NCI-H2227 treated with DMSO at 0.1 percent for 48 hours (cell line): ENCODE data around the gene OSBPL6.

Experiments
- DNase-seq: peaks from one replicate; lab custom pipeline; 2025; lab: John Stamatoyannopoulos, UW

Gene OSBPL6

DNA sequence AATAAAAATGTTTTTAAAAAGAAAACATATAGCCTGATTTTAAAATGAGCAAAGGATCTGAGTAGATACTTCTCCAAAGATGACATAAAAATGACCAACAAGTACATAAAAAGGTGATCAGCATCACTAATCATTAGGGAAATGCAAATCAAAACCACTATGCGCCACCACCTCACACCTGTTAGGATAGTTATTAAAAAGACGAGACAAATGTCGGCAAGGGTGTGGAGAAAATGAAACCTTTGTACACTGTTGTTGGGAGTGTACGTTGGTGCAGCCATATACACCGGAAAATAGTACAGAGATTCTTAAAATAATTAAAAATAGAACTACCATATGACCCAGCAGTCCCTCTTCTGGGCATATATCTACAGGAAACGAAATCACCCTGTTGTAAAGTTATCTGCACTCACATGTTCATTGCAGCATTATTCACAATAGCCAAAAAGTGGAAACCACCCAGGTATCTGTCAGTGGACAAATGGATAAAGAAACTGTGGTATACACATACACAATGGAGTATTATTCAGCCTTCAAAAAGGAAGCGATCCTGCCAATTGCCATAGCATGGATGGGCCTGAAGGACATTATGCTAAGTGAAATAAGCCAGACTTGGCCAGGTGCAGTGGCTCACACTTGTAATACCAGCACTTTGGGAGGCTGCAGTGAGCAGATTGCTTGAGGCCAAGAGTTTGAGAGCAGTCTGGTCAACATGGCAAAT, 165.0 kb downstream of the OSBPL6 start:
- no peak for DNase-seq

DNA sequence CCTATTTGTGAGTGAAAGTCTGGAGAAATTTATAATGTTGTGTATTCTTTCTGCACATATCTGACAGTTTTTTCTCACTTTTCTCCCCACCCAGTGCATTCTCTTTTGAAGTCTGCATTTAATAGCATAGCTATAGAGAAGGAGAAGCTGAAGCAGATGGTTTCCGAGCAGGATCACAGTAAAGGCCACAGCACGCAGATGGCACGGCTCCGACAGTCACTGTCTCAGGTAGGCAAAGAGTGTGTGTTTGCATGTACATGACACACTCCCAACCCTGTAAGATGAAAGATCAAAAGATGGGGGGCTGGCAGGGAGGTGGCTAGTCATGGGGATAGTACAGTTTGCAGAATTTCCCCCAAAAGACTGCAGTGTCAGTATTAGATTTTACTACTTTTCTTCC, 167.3 kb downstream of the OSBPL6 start:
- no peak for DNase-seq

DNA sequence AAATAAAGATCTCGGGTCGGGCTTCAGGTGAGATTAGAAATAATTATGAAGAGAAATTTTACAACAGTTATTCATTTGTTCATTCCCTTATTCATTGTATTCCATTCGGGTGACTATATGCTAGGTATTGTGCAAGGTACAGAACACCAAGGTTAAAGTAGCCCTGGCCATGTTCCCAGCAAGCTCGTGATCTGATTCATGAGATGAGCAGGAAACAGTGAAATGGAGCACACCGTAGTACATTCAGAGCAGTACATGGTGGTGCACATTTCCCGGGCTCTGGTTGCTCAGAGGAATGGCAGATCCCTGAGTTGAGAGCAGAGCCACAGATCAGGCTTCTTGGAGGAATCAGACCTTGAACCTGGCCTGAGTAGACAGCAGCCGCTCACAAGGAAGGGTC, 168.9 kb downstream of the OSBPL6 start:
- no peak for DNase-seq

DNA sequence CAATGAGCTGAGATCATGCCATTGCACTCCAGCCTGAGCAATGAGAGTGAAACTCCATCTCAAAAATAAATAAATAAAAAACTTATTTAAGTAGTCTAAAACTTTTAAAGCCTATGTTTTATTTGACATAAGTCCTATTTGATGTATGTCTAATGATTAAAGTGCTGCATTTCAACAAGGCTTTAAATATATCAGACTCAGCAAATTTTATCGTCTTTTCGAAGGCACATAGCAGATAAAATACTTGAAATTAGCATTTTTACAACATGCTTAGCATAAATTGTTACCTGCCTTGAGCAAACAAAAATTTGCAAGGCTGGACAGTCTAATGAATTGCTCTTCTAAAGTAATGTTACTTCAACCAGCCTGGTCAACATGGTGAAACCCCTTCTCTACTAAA, 170.8 kb downstream of the OSBPL6 start:
- no peak for DNase-seq

DNA sequence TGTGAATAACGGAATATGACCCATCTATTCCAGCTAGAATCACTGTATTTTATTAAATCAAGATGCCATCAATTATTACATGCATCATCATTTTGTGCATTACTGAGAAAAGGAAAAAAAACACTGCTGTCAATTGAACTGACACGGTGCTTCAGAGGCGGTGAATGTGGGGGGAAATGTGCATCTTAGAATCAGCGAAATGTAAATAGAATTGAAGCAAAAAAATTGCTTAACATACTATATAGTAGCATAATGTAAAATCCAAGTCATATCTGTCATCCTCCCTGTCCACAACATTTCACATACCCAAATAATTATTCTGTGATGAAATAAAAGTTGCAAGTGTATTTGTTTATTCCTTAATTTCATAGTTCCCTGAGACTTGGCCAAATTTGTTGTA, 172.1 kb downstream of the OSBPL6 start:
- DNase-seq = no peak

DNA sequence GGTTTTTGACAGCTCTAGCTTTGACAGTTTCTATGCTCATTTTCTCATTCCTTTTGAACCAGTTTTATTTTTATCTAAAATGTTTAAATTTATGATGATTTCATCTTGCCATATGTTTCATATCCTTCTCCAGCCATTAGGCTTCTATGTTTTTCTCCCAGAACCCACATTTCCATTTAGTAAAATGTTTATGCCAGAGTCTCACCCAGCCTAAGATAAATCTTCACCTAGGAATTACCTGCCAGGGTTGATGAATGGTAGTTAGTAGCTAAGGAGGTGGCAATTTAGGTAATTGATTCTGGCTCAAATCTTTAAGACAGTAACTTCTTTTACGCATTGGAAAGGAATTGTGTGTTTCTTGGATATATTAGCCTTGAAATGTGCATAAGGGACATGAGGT, 173.0 kb downstream of the OSBPL6 start:
- no peak for DNase-seq

DNA sequence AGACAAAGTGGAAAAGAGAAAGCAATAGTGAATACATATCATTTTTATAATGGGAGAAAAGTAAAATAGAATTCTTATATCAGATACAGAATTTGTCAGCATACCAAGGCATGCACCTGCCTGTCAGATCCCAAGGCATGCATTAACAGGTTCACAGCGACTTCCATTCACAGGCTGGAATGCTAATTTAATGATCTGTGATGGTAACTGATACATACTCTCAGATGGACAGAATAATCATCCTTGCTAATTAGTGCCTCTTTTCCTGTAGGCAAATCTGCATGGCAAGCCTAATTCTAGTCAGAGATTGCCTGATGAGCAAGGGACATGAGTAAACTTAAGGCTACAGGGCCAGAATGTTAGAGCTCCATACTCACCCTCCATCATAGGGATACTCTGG, 180.6 kb downstream of the OSBPL6 start:
- no peak for DNase-seq

DNA sequence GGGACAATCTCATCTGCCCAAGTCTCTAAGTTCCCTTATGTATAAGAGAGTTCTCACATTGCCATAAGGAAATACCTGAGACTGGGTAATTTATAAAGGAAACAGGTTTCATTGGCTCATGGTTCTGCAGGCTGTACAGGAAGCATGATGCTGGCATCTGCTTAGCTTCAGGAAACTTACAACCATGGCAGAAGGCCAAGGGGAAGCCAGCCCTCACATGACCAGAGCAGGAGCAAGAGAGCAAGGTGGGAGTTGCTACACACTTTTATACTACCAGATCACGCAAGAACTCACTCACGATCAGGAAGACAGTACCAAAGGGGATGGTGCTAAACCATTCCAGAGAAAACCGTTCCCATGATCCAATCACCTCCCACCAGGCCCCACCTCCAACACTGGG, 182.7 kb downstream of the OSBPL6 start:
- DNase-seq = no peak

DNA sequence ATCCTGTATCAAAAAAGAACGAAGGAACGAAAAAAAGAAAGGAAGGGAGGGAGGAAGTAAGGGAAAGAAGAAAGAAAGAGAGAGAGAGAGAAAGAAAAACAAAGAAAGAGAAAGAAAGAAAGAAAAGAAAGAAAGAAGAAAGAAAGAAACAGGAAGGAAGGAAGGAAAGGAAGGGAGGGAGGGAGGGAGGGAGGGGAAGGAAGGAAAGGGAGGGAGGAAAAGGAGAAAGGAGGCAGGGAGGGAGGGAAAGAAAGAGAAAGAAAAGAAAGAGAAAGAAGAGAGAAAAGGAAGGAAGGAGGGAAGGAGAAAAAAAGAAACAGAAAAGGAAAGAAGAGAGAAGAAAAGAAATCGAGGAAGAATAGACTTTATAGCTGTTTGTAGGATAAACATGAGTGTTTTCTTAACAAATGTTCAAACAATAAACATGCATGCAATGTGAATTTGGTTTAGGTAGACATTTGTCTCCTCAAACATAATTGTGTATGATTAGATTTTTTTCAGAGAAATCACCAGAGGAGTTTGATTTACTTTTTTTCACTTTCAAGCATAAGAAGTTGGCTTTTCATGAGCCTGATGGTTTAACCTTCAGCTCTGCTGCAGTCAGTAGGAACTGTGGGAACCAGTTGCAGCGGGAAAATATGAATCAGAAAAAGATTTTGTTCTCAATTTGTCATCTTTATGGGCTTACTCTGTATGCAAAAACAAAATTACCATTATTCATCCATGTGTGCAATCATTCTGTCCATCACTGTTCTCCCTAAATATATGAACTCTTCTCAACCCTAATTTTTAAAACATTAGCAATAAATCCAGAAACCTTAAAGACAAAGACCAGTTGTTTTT, 185.1 kb downstream of the OSBPL6 start:
- DNase-seq = no peak

DNA sequence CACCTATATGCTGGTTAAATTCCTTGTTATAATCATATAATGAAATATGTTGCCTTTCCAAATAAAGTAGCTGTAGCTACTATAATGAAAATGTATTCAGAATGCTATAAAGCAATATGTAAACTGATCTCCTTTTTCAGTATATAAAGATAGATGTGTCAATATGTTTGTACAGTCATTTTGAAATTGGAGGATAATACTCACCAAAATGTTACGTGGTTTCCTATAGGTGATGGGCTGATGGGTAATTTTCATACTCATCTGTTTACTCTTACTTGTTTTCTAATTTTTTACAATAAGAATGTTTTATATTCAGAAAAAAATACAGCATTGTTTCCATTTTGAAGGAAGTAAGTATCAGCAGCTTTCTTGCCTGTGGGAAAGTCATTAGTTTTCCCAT, 186.5 kb downstream of the OSBPL6 start:
- no peak for DNase-seq

DNA sequence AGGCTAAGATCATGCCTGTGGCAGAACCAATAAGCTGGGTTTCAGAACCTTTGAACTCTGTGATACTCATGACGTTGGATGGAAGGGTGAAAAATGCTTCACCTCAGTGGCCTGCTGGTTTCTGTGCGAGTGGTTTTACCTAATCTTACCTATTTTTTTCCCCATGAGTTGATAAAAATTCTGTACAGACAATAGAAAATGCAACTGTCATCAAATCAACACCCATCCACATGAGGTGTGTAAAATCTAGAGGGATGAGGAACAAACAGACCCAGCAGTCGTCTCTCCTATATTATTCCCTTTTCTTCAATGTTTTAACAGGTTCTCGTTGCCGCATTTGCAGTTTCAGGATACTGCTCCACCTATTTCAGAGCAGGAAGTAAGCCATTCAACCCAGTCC, 189.4 kb downstream of the OSBPL6 start:
- DNase-seq = no peak

DNA sequence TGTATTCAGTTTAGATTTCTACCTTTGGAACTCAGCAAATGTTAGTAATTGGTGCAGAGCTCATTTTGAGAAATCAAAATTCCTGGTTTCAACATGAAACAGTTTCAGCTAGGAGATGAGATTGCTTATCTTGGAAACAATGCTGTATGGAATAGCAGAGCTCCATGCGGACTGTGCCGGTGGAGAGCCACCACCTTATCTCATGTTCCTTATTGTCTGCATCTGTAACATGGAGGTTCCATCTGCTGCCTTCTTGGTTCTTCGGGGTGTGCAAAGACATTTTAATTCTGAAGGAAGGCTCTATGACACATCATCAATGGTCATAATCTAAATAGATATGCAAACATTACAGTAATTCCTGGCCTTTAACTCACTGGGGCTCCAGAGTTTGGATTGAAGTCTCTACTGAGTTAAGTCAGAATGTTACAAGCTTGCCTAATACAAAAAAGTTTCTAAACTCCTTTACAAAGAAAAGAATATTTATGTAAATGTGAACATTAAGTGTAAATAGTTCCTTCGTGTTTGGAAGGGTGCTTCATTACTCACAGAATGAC, 191.4 kb downstream of the OSBPL6 start:
- DNase-seq = no peak

DNA sequence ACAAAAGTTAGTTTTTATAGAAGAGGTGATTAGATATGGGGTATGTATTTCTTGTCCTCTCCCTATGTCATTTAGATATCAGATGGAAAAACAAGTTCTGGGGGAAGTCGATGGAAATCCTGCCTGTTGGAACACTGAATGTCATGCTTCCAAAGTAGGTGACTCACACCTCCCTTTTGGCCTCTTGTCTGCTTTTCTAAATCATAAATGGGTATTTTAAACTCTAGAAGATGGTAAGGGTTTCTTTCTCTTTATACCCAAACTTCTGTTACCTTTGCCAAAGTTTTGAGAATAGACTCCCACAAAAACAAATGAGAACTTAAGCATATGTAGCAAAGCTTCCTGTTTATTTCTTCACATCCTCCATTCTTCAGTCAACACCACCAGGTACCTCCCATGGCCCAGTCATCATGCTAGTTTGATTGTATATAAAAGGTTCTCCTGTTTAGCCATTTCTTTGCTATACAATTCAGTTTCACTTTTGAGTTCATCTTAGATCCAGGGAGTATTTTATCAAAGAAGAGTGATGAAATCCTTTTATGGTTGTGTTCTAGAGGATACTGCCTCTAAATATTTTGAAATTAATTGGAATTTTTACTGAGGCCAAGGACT, 192.8 kb downstream of the OSBPL6 start:
- DNase-seq = no peak

DNA sequence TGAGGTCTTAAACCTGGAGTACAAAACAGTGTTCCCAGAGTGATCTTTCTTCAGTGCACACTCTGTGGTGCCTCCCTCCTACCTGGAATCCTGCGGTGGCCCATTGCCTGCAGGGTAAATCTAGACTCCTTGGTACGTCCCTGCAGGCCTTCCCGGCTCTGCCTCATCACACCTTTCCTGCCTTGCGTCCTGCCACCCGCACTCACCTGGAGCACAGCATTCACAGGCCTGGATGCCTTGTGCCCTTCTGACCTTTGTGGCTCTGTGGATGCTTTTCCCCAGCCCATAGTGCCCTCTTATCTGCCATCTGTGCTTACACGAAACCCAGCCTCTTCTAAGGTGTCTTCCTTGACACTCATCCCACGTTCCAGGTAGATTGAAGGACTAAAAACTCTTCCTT, 194.0 kb downstream of the OSBPL6 start:
- no peak for DNase-seq

DNA sequence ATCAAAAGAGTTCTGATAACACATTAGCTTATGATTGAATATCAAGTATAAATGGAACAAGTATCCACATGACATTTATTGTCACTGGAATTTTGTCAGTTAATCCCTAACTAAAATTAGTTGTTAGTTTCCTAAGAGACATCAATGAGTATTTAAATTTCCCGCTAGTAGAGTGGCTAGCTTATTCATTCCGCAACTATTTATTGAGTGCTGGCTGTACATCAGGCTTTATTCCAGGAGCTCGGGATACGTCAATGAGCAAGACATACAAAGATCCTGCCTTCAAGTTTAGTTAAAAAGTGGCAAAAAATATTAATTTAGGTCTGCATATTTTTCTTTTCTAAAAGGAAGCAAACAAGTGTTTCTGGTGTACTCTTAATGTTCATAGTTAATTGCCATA, 197.4 kb downstream of the OSBPL6 start:
- DNase-seq = no peak

DNA sequence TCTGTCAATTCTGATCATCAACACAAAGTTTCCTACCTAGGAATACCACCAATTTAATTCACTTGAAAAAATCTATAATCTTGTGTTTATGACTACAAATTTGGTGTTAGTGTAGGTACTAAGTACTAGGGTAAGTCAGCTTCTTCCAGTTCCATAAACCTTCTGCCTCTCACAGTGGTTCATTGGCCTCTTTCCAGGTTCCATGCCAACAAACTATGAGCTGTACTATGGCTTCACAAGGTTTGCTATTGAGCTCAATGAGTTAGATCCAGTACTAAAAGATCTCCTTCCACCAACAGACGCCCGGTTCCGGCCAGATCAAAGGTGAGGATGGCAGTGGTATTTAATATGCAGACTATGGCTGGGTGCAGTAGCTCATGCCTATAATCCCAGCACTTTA, 197.9 kb downstream of the OSBPL6 start:
- DNase-seq = no peak

DNA sequence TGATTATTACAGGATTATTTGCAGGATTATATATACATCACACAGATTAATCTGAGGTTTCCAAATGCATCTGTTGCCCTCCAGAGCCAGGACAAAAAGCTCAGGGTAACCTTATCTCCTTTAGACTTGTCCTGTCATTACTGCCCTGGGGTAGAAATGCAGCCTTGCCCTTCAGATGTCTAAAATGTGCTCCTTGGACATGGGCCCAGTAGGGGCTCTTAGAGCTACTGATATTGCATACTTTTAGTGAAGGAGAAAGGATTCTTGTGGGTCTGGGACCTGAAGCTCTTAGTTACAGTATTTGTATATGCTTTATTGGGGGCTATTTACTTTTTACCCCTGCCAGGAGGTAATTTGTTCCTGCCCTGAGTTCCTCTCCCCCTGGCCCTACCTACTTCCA, 200.5 kb downstream of the OSBPL6 start:
- no peak for DNase-seq

DNA sequence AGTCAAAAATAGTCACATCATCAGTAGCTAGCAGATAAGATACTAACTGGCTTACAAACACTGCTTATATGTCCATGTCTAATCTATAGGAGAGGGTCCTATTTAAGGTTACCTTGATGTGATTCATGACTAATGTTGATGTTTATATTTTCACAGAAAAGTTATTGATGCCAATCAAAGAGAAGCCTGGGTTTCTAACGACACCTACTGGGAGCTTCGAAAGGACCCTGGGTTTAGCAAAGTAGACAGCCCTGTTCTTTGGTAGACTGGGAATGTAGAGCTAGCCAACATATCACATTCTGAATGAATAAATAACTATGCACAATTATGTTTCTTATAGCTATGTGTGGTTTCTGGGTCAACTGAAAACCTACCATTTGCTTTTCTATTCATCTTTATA, 201.0 kb downstream of the OSBPL6 start:
- no peak for DNase-seq

DNA sequence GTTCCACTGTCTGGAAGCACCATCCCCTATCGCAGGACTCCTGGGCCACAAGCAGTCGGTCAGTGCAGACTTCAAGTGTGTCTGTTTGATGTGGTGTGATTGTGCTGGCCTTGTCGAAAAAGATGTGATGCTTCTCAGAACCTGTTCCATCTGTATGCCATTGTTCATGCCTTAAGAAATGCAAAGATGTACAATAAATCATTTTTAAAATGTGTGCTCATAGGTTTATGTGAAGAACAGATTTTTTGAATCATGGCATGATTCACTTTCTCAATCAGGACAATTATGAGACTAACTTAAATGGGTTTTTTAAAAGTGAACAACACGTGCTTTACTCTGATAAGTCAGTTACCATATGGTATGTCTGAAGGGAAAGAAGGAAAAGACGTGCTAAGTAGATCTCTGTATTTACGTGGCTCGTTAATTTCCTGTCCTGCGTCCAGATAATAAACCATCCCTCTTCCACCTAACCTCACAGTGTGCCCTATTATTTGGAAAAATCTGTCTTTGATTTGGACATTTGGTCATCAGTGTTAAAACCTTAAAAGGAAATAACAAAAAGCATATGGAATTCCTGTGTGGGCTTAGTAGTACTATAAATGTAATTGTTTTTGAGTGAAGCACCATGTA, 201.7 kb downstream of the OSBPL6 start:
- DNase-seq = no peak

DNA sequence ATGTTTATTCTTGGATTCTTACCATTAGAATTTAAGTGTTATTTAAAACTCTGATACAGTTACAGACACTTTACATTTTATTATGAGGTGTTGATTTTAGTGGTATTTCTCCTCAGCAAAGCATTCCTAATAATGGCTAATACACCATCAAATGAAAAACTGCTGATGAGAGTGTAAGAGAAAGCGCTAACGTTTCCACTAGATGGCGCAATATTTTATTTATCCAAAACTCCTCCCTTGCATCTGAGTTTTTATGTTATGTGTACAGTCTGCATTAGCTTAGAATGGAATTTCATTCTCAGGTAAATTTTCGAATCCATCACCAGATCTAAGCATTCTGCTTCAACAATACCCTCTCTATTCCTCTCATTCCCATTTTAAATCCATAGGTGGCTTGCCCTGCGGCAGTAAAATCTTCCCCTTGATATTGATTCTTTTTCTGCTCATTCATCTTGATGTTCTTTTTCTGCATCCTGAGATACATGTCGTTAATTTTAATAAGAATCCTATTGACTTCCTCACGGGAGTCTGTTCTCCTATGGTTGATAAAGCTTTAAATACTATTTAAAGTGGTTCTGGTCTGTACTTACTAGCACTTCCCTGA, 202.8 kb downstream of the OSBPL6 start:
- DNase-seq = peak; percentile 62

DNA sequence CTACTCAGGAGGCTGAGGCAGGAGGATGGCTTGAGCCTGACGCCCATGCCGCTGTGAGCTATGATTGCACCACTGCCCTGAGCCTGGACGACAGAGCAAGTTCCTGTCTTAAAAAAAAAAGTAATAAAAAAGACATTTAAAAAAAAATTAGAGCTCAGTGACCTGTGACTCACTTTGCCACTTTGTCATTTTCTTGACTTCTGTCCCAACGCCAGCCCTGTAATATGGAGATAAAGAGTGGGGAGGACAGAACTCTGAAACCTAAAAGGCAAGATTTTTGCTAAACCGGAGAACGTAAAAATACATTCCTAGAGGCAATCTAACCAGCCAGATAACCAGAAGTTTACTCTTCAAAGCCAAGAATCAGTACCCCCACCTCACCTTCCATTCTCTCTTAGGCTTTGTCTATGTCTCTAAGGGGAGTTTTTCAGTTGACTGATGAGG, 207.7 kb downstream of the OSBPL6 start:
- DNase-seq = no peak
